BE2C (cell line): ENCODE results near the gene RNF144B.

Experiments used
- DNase-seq: peaks from one replicate; pipeline ENCODE4 v3.0.0-alpha.2; 2020
- H3K27me3 ChIP-seq: fragments of 250-450 bp; sonication (Bioruptor Pico); 2 replicates; pipeline ENCODE4 v1.5.1; 2020; ENCODE audit warnings: mild to moderate bottlenecking
- H3K36me3 ChIP-seq: fragments of 250-450 bp; sonication (Bioruptor Pico); 2 replicates; pipeline ENCODE4 v1.5.1; 2020; ENCODE audit warnings: mild to moderate bottlenecking
- H3K4me1 ChIP-seq: fragments of 250-450 bp; sonication (Bioruptor Pico); 2 replicates; pipeline ENCODE4 v1.5.1; 2020
- H3K4me3 ChIP-seq: 2 replicates; pipeline ENCODE4 v1.5.1; 2011; ENCODE audit warnings: low read depth, low read length
- H3K9me3 ChIP-seq: fragments of 250-450 bp; sonication (Bioruptor Pico); 2 replicates; pipeline ENCODE4 v1.5.1; 2020
- CTCF ChIP-seq: IDR thresholded peaks from 2 replicates; pipeline ENCODE4 v1.5.1; 2012; ENCODE audit warnings: mild to moderate bottlenecking, low read depth, low read length

The RNF144B gene

GRCh38 chr6:18497006-18497405, 109.9 kb downstream of the RNF144B start:
- DNase-seq, result no peak
- no peak for TF ChIP-seq CTCF
- no peak overlapping the region for H3K4me3 ChIP-seq

GRCh38 chr6:18498408-18498807, 111.3 kb downstream of the RNF144B start:
- H3K4me3 ChIP-seq, result no peak overlapping the region
- no peak for TF ChIP-seq CTCF
- no peaks in the 10 kb centered on the region for H3K4me1 ChIP-seq
- no peak for DNase-seq
- H3K36me3 ChIP-seq, result no peaks in the 10 kb centered on the region
- no peaks in the 10 kb centered on the region for H3K9me3 ChIP-seq
- H3K27me3 ChIP-seq, result no peaks in the 10 kb centered on the region

More at GRCh38 chr6:18497006-18497405, 109.9 kb downstream of the RNF144B start:
- Histone ChIP-seq H3K27me3 (no peaks in the 10 kb centered on the region), H3K36me3 (no peaks in the 10 kb centered on the region), H3K4me1 (no peaks in the 10 kb centered on the region), H3K9me3 (no peaks in the 10 kb centered on the region)

GRCh38 chr6:18500921-18501662, 113.9 kb downstream of the RNF144B start:
- DNase-seq, result no peak
- Histone ChIP-seq H3K36me3 (no peaks in the 10 kb centered on the region), H3K4me1 (no peaks in the 10 kb centered on the region), H3K27me3 (no peaks in the 10 kb centered on the region), H3K9me3 (no peaks in the 10 kb centered on the region), H3K4me3 (no peak overlapping the region)
- TF ChIP-seq CTCF, result no peak

GRCh38 chr6:18501663-18502013, 114.5 kb downstream of the RNF144B start:
- H3K4me3 ChIP-seq, result no peak overlapping the region

GRCh38 chr6:18503206-18503592, 116.0 kb downstream of the RNF144B start:
- Histone ChIP-seq H3K4me1 (no peaks in the 10 kb centered on the region), H3K4me3 (no peak overlapping the region)

More at GRCh38 chr6:18501663-18502013, 114.5 kb downstream of the RNF144B start:
- no peak for TF ChIP-seq CTCF
- Histone ChIP-seq H3K36me3 (no peaks in the 10 kb centered on the region), H3K27me3 (no peaks in the 10 kb centered on the region), H3K9me3 (no peaks in the 10 kb centered on the region), H3K4me1 (no peaks in the 10 kb centered on the region)
- DNase-seq, result no peak

More at GRCh38 chr6:18503206-18503592, 116.0 kb downstream of the RNF144B start:
- no peaks in the 10 kb centered on the region for H3K27me3 ChIP-seq
- H3K9me3 ChIP-seq, result no peaks in the 10 kb centered on the region
- no peak for TF ChIP-seq CTCF
- DNase-seq, result no peak
- no peaks in the 10 kb centered on the region for H3K36me3 ChIP-seq
